ENCODE measurements around the gene PRKN. TPM values are rescaled to one million over a fixed set of nuclear protein-coding genes. Genes with fewer than 3 reads are reported as not detected.

The PRKN gene
- total and polyA plus RNA-seq, 4 experiments from 2014 or later: 0.50 to 5.3 (median 2.9) TPM

DNA sequence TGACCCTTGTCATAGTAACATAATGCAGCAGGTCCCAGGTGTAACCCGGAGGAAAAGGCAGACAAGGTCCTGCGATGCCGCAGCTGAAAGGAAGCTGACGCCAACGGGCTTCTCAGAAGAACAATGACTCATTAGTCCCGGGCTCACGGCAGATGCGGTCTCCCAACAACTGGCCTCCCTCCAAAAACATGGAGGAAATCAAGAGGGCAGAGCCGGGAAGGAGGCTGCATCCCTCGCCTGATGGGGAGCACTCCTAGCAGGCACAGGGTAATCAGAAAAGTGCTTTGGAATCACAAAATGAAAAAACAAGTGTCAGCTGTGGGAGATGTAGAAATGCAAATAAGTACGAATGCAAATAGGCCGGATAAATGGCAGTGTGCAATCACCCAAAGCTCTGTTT lies 1288.5 kb downstream of the PRKN start:
- Histone ChIP-seq H3K4me1 (ENCODE audit: insufficient read depth, low read length) (no peaks in the 10 kb centered on the region), H3K27ac (ENCODE audit: low read depth, low read length) (no peak overlapping the region), H3K27me3 (ENCODE audit: insufficient read depth, low read length) (no peaks in the 10 kb centered on the region), H3K9me3 (ENCODE audit: control insufficient read depth in 1 of 2, low read length in 2 of 2) (no peaks in the 10 kb centered on the region), H3K36me3 (ENCODE audit: insufficient read depth, low read length) (no peaks in the 10 kb centered on the region), H3K4me3 (ENCODE audit: low read length in 2 of 2) (no peak overlapping the region)
- no peaks in the 10 kb centered on the region for H3K4me1 Mint-ChIP-seq
- H3K9me3 Mint-ChIP-seq: no peaks in the 10 kb centered on the region
- intact Hi-C loops (cut with micrococcal nuclease): no loop called here
- peaks cover 0 to 2% of the 10 kb centered on the region in 2 donors for H3K27me3 Mint-ChIP-seq
- H3K27ac Mint-ChIP-seq: no peak overlapping the region
- no peak overlapping the region for H3K4me3 Mint-ChIP-seq
- CTCF ChIA-PET (ENCODE audit: partially characterized antibody): interaction anchor here (0.8 to 3.6 kb wide), 2 partner anchors 19 to 21 kb away, joined by 4 to 15 read pairs; no protein-coding TSS in a partner anchor
- no peaks in the 10 kb centered on the region for H3K36me3 Mint-ChIP-seq
- POLR2A ChIA-PET (ENCODE audit: partially characterized antibody): no interaction called here
- DNase-seq: no peak

GRCh38 chr6:161438430-161439030 lies 1289.0 kb downstream of the PRKN start:
- ChIA-PET POLR2A (ENCODE audit: partially characterized antibody) (no interaction called here), CTCF (ENCODE audit: partially characterized antibody) (interaction anchor here (3.6 kb wide), 1 partner anchor 20 kb away, joined by 15 read pairs; no protein-coding TSS in a partner anchor)
- DNase-seq: no peak
- intact Hi-C loops (cut with micrococcal nuclease): no loop called here
- peaks cover 0 to 2% of the 10 kb centered on the region in 2 donors for H3K27me3 Mint-ChIP-seq
- no peaks in the 10 kb centered on the region for H3K4me1 Mint-ChIP-seq
- Histone ChIP-seq H3K4me3 (ENCODE audit: low read length in 2 of 2) (no peak overlapping the region), H3K36me3 (ENCODE audit: insufficient read depth, low read length) (no peaks in the 10 kb centered on the region), H3K4me1 (ENCODE audit: insufficient read depth, low read length) (no peaks in the 10 kb centered on the region), H3K9me3 (ENCODE audit: control insufficient read depth in 1 of 2, low read length in 2 of 2) (no peaks in the 10 kb centered on the region), H3K27ac (ENCODE audit: low read depth, low read length) (no peak overlapping the region), H3K27me3 (ENCODE audit: insufficient read depth, low read length) (no peaks in the 10 kb centered on the region)
- no peaks in the 10 kb centered on the region for H3K36me3 Mint-ChIP-seq
- H3K27ac Mint-ChIP-seq: no peak overlapping the region
- no peak overlapping the region for H3K4me3 Mint-ChIP-seq
- H3K9me3 Mint-ChIP-seq: no peaks in the 10 kb centered on the region

DNA sequence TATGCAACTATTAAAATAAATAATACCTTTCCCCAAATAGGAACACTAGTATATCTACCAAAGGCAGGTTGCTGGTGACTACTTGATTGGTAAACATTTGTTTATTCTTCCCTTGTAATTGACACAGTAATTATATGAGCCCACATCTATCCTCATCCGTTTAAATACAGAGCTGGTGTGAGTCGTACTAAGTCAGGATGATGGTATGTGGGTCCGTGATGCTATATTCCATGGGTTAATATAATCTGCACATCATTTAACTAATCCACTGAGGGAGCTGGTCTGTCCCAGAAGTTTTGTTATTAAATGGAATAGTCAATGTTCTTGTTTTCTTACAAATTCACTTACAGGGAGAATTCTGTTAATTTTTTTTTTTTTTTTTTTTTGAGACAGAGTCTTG lies 1289.7 kb downstream of the PRKN start:
- H3K4me3 Mint-ChIP-seq: no peak overlapping the region
- no peaks in the 10 kb centered on the region for H3K4me1 ChIP-seq (ENCODE audit: insufficient read depth, low read length)
- no peaks in the 10 kb centered on the region for H3K9me3 Mint-ChIP-seq
- no peak overlapping the region for H3K4me3 ChIP-seq (ENCODE audit: low read length in 2 of 2)
- H3K27ac ChIP-seq (ENCODE audit: low read depth, low read length): no peak overlapping the region
- H3K27ac Mint-ChIP-seq: no peak overlapping the region
- no peak for DNase-seq
- H3K36me3 ChIP-seq (ENCODE audit: insufficient read depth, low read length): no peaks in the 10 kb centered on the region
- intact Hi-C loops (cut with micrococcal nuclease): no loop called here
- ChIA-PET POLR2A (ENCODE audit: partially characterized antibody) (no interaction called here), CTCF (ENCODE audit: partially characterized antibody) (interaction anchor here (3.6 kb wide), 1 partner anchor 20 kb away, joined by 15 read pairs; no protein-coding TSS in a partner anchor)
- no peaks in the 10 kb centered on the region for H3K9me3 ChIP-seq (ENCODE audit: control insufficient read depth in 1 of 2, low read length in 2 of 2)
- no peaks in the 10 kb centered on the region for H3K4me1 Mint-ChIP-seq
- H3K27me3 Mint-ChIP-seq: peaks cover 0 to 2% of the 10 kb centered on the region in 2 donors
- H3K27me3 ChIP-seq (ENCODE audit: insufficient read depth, low read length): no peaks in the 10 kb centered on the region
- H3K36me3 Mint-ChIP-seq: no peaks in the 10 kb centered on the region

DNA sequence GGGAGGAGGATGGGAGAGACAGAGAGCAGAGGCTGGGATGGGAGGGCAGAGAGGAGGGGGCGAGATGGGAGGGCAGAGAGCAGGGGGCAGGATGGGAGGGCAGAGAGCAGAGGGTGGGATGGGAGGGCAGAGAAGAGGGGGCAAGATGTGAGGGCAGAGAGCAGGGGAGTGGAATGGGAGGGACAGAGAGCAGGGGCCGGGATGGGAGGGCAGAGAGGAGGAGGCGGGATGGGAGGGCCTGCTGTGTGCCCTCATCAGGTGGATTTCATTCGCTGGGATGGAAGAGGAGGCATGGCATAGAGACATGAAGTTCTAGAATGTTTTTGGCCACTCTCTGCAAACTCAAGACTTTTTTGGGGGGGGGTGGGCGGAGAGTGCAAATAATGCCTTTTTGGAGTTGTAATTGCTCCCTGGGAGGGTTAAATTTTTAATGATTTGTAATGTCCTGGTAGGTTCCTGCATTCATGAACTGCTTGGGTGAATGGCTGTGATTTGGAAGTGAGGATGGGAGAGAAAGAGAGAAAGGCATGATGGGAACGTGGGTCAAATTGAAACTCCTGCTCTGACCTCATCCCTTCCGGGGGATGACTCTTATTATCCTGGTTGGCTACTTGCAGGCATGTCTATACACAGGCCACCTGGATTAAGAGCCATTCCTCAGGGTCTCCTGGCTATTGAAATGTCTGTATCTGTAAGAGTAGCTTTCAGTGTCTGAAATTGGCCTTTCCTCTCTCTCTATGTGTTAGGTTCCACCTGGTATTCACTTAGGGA lies 1291.3 kb downstream of the PRKN start:
- Histone ChIP-seq H3K27me3 (ENCODE audit: insufficient read depth, low read length) (no peaks in the 10 kb centered on the region), H3K36me3 (ENCODE audit: insufficient read depth, low read length) (no peaks in the 10 kb centered on the region), H3K4me3 (ENCODE audit: low read length in 2 of 2) (no peak overlapping the region), H3K4me1 (ENCODE audit: insufficient read depth, low read length) (no peaks in the 10 kb centered on the region), H3K9me3 (ENCODE audit: control insufficient read depth in 1 of 2, low read length in 2 of 2) (no peaks in the 10 kb centered on the region), H3K27ac (ENCODE audit: low read depth, low read length) (no peak overlapping the region)
- intact Hi-C loops (cut with micrococcal nuclease): no loop called here
- Mint-ChIP-seq H3K36me3 (no peaks in the 10 kb centered on the region), H3K27me3 (peaks cover 0 to 2% of the 10 kb centered on the region in 2 donors), H3K4me1 (no peaks in the 10 kb centered on the region), H3K4me3 (no peak overlapping the region), H3K9me3 (no peaks in the 10 kb centered on the region), H3K27ac (no peak overlapping the region)
- ChIA-PET CTCF (ENCODE audit: partially characterized antibody) (interaction anchor here (0.7 to 3.6 kb wide), 2 partner anchors 18 to 65 kb away, joined by 3 to 15 read pairs; no protein-coding TSS in a partner anchor), POLR2A (ENCODE audit: partially characterized antibody) (no interaction called here)
- no peak for DNase-seq

GRCh38 chr6:161435748-161436070 lies 1291.9 kb downstream of the PRKN start:
- DNase-seq: no peak
- intact Hi-C loops (cut with micrococcal nuclease): no loop called here
- CTCF ChIA-PET (ENCODE audit: partially characterized antibody): interaction anchor here (1.1 kb wide), 1 partner anchor 62 kb away, joined by 3 read pairs; no protein-coding TSS in a partner anchor
- no peaks in the 10 kb centered on the region for H3K36me3 ChIP-seq (ENCODE audit: insufficient read depth, low read length)
- no peaks in the 10 kb centered on the region for H3K9me3 ChIP-seq (ENCODE audit: control insufficient read depth in 1 of 2, low read length in 2 of 2)
- H3K4me3 ChIP-seq (ENCODE audit: low read length in 2 of 2): no peak overlapping the region
- no peaks in the 10 kb centered on the region for H3K27me3 ChIP-seq (ENCODE audit: insufficient read depth, low read length)
- H3K9me3 Mint-ChIP-seq: no peaks in the 10 kb centered on the region
- POLR2A ChIA-PET (ENCODE audit: partially characterized antibody): no interaction called here
- no peaks in the 10 kb centered on the region for H3K4me1 ChIP-seq (ENCODE audit: insufficient read depth, low read length)
- no peak overlapping the region for H3K4me3 Mint-ChIP-seq
- no peak overlapping the region for H3K27ac Mint-ChIP-seq
- no peaks in the 10 kb centered on the region for H3K36me3 Mint-ChIP-seq
- H3K27me3 Mint-ChIP-seq: peaks cover 0 to 2% of the 10 kb centered on the region in 2 donors
- no peak overlapping the region for H3K27ac ChIP-seq (ENCODE audit: low read depth, low read length)
- H3K4me1 Mint-ChIP-seq: no peaks in the 10 kb centered on the region

- peaks cover 0 to 3% of the 10 kb centered on the region in 2 donors for H3K27me3 Mint-ChIP-seq
- H3K4me1 Mint-ChIP-seq: no peaks in the 10 kb centered on the region
- no peak overlapping the region for H3K4me3 Mint-ChIP-seq
- CTCF ChIA-PET (ENCODE audit: partially characterized antibody): interaction anchor here (1.1 kb wide), 1 partner anchor 61 kb away, joined by 3 read pairs; no protein-coding TSS in a partner anchor
- no peak overlapping the region for H3K4me3 ChIP-seq (ENCODE audit: low read length in 2 of 2)
- H3K4me1 ChIP-seq (ENCODE audit: insufficient read depth, low read length): no peaks in the 10 kb centered on the region
- H3K27ac Mint-ChIP-seq: no peak overlapping the region
- H3K36me3 Mint-ChIP-seq: no peaks in the 10 kb centered on the region
- no peaks in the 10 kb centered on the region for H3K27me3 ChIP-seq (ENCODE audit: insufficient read depth, low read length)
- no peaks in the 10 kb centered on the region for H3K9me3 ChIP-seq (ENCODE audit: control insufficient read depth in 1 of 2, low read length in 2 of 2)
- POLR2A ChIA-PET (ENCODE audit: partially characterized antibody): no interaction called here
- H3K27ac ChIP-seq (ENCODE audit: low read depth, low read length): no peak overlapping the region
- H3K36me3 ChIP-seq (ENCODE audit: insufficient read depth, low read length): no peaks in the 10 kb centered on the region
- H3K9me3 Mint-ChIP-seq: no peaks in the 10 kb centered on the region
- intact Hi-C loops (cut with micrococcal nuclease): no loop called here
- DNase-seq: no peak
These were observed 1292.4 kb downstream of the PRKN start for GRCh38 chr6:161434921-161435747.

GRCh38 chr6:161434350-161434749 lies 1293.2 kb downstream of the PRKN start:
- Histone ChIP-seq H3K27ac (ENCODE audit: low read depth, low read length) (no peak overlapping the region), H3K9me3 (ENCODE audit: control insufficient read depth in 1 of 2, low read length in 2 of 2) (no peaks in the 10 kb centered on the region), H3K4me3 (ENCODE audit: low read length in 2 of 2) (no peak overlapping the region), H3K36me3 (ENCODE audit: insufficient read depth, low read length) (no peaks in the 10 kb centered on the region), H3K4me1 (ENCODE audit: insufficient read depth, low read length) (no peaks in the 10 kb centered on the region), H3K27me3 (ENCODE audit: insufficient read depth, low read length) (no peaks in the 10 kb centered on the region)
- H3K4me3 Mint-ChIP-seq: no peak overlapping the region
- CTCF ChIA-PET (ENCODE audit: partially characterized antibody): interaction anchor here (1.1 kb wide), 1 partner anchor 61 kb away, joined by 3 read pairs; no protein-coding TSS in a partner anchor
- H3K36me3 Mint-ChIP-seq: no peaks in the 10 kb centered on the region
- no peak for DNase-seq
- no peaks in the 10 kb centered on the region for H3K4me1 Mint-ChIP-seq
- POLR2A ChIA-PET (ENCODE audit: partially characterized antibody): no interaction called here
- H3K27me3 Mint-ChIP-seq: peaks cover 0 to 3% of the 10 kb centered on the region in 2 donors
- intact Hi-C loops (cut with micrococcal nuclease): no loop called here
- H3K27ac Mint-ChIP-seq: no peak overlapping the region
- H3K9me3 Mint-ChIP-seq: peaks cover 0 to 2% (median 0%) of the 10 kb centered on the region in 8 donors
